Hepatocyte (in vitro differentiated cells): ENCODE measurements around the gene BMP7.

Experiments used
- CTCF ChIP-seq: fragments of 200-600 bp; sonication (generic); IDR thresholded peaks from 2 replicates; pipeline ENCODE4 v1.5.1; 2016; ENCODE audit warnings: antibody characterized with exemption, mild to moderate bottlenecking; ENCODE audit not compliant: poor library complexity
- EZH2 ChIP-seq: fragments of 200-600 bp; sonication (generic); IDR thresholded peaks from 2 replicates; pipeline ENCODE4 v1.6.1; 2016; ENCODE audit warnings: antibody characterized with exemption, mild to moderate bottlenecking, borderline replicate concordance
- EZH2phosphoT487 ChIP-seq: fragments of 200-600 bp; sonication (generic); IDR thresholded peaks from one replicate; pipeline ENCODE4 v1.6.1; 2018; ENCODE audit warnings: antibody characterized with exemption, mild to moderate bottlenecking, low read depth, moderate library complexity; ENCODE audit not compliant: unreplicated experiment, severe bottlenecking

GRCh38 chr20:57177636-57178280 lies 88.7 kb downstream of the BMP7 start:
- no peak for TF ChIP-seq CTCF
- no peak for TF ChIP-seq EZH2
- no peak for TF ChIP-seq EZH2phosphoT487
